Hindlimb muscle (tissue), 1 donor: ENCODE measurements around the gene SSH2. TPM values are rescaled to one million over a fixed set of nuclear protein-coding genes. Genes with fewer than 3 reads are reported as not detected.
A peak's percentile ranks its signal among the peaks of the same experiment; 100 is the strongest.
"Not testable (repeated sequence)": the region's sequence is repeated elsewhere in the genome, so short reads cannot be mapped to it uniquely, and the experiment has no call there.

Source experiments
- DNase-seq: peaks from one replicate; pipeline ENCODE4 v3.0.0-alpha.2; 2013
- polyA plus RNA-seq: library from polyadenylated mRNA; unstranded; fragments of 120-200 nt; gene quantifications from one replicate; pipeline ENCODE4 v1.2.1, GENCODE V29; 2013; ENCODE audit not compliant: insufficient read length

Gene SSH2
- polyA plus RNA-seq, 1 donor: 23.5 TPM

DNA sequence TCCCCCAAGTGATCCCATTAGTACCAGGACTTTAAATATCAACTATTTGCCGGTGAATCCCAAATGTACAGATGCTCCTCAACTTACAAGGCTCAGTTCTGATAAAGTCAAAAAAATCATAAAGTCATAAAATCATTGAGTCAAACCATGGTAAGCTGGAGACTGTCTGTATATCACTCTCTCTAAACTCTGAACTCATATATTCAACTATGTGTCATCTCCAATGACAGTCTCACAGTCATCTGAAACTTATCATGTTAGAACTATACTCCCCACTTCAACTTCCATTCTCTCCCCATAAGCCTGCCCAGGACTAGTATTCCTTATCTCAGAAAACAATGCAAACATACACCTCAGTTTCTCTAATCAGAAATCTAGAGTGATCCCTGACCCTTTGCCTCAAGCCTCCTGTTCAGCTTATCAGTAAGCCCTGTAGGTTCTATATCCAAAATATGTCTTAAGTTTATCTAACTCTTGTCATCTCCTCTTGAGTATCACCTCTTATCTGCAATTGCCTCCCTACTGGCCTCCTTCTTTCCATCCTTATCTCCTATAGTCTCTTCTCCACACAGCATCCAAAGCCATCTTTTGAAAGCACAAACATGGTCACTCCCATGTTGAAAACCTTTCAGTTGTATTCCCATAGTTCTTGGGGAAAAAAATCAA, 55.0 kb downstream of the SSH2 start:
- DNase-seq: no peak

DNA sequence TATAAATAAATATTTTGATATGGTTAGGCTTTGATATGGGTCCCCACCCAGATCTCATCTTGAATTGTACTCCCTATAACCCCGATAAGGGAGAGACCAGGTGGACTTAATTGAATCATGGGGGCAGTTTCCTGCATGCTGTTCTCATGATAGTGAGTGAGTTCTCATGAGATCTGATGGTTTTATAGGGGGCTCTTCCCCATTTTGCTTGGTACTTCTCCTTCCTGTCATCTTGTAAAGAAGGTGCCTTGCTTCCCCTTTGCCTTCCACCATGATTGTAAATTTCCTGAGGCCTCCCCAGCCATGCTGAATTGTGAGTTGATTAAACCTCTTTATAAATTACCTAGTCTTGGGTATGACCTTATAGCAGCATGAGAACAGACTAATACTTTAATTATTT, 55.7 kb downstream of the SSH2 start:
- DNase-seq: not testable (repeated sequence)

DNA sequence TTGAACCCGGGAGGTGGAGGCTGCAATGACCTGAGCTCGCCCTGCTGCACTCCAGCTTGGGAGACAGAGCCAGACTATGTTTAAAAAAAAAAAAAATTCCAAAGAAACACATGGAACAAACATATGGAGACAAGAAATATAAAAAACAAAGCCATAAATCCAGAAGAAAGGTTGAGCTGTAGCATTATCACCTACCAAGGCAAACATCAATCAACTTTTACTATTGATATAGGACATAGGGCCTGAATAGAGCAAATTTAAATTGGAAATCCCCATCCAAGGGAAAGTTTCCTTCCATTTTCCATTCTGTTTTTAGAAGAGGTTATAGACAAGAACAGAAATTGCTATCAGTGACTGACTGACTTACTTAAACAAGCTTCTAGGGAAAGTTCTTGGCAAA, 56.6 kb downstream of the SSH2 start:
- DNase-seq: no peak

DNA sequence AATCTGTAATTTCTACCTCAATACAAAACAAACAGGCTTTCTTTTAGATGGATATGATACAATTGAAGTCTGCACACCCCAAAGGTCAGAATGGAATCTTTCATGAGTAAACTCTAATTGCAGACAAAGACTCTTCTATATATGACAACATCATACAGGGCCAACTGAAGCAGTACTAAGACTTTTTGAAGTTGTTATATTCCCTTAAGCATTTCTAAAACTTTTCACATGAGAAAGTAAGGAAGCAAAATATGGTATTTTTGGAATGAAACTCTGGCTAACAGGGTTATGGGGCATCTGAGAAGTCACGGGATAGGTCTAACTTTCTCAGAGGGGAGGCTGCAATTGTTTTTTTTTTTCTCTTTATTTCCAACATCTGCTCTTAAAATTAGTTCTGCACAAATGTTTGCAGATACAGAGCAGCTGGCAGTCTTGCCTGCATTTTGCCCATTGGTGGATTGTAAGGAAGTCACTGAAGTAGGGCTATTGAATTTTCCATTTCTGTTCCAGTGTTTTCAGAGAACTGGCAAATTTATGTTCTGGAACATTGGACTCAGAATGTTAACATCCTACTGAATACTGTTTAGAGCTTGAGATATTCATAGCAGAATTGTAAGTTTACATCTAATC, 59.1 kb downstream of the SSH2 start:
- peak; percentile 62 for DNase-seq

DNA sequence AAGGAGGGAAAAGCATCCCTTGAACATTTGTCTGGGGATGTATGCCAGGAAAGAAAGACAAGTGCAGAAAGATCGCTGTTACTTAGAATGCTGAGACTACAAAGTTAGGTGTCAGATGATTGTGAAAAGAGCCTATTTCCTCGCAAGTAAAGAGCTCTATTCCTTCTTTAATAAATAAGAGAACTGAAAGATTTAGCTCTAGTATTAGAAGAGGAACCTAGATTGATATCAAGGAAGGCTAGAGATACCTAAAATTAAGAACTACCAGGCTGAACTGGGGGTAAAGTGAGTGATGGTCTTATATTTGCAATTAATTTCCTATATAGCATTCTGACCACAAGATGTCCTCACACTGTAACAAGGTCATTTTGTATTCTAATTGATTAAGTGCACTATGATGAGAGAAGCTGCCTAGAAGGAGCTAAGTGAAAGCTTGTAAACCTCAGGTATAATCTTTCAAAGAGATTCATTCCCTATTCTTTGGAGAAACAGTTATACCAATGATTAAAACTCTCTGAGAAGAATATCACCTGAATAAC, 62.3 kb downstream of the SSH2 start:
- no peak for DNase-seq

DNA sequence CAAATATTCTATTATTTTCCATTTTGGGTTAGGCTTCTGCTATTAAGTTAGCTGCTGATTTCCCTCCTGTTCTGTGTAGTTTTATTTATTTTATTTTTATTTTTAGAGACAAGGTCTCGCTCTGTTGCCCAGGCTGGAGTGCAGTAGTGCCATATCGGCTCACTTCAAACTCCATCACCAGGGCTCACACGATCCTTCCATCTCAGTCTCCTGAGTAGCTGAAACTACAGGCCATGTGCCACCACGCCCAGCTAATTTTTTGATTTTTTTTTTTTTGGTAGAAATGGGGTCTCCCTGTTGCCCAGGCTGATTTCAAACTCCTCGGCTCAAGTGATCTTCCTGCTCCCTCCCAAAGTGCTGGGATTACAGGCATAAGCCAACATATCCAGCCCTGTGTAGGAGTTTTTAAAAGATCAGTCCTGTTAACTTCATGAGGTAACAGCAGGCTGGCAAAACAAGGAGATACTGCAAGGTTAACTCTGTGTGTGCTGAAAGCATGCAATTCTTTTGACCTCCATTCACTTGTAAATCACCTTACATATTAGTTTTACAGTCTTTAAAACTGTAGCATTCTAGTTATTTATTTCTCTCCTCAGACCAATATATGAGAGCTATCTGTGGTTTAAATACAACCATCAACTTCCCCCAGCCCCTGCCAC, 63.2 kb downstream of the SSH2 start:
- DNase-seq: no peak

DNA sequence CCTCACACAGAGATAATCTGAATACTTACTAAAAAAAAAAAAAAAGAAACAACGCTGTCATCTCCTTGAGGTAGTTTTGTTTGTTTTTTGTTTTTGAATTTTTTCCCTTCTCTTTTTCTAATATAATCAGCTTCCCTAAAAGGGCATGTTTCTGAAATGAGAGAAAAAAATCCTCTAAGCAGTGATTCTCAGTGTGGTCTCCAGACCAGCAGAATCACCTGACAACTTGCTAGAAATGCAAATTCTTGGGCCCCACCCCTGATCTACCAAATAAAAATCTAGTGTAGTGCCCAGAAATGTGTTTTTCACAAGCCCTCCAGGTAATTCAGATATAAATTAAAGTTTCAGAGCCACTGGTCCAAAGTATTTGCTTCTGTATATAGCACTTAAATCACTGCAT, 65.4 kb downstream of the SSH2 start:
- no peak for DNase-seq

DNA sequence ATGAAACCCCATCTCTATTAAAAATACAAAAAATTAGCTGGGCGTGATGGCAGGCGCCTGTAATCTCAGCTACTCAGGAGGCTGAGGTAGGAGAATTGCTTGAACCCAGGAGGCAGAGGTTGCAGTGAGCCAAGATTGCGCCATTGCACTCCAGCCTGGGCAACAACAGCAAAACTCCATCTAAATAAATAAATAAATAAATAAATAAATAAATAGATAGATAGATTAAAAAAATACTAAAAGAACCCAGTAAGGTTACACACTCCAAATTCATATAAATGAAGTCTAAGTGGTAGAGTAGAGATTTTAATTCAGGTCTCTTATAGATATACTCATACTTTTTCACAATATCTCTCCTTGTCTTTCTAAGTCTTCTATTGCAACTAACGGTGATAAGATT, 65.9 kb downstream of the SSH2 start:
- not testable (repeated sequence) for DNase-seq

DNA sequence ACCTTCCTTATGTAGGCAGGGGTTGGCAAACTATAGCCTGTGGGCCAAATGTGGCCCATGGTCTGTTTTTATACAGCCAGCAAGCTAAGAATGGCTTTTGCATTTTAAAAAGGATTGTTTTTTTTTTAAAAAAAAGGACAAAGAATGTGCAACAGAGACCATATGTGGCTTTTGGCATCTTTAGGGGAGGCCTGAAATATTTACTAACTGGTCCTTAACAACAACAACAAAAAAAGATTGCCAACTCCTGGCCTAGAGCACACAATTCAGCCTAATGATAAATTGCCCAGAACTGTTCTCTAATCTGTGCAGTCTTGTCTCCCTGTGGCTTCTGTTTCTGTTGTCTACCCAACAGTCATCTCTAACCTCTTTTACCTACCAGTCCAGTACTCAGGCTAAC, 67.1 kb downstream of the SSH2 start:
- no peak for DNase-seq

DNA sequence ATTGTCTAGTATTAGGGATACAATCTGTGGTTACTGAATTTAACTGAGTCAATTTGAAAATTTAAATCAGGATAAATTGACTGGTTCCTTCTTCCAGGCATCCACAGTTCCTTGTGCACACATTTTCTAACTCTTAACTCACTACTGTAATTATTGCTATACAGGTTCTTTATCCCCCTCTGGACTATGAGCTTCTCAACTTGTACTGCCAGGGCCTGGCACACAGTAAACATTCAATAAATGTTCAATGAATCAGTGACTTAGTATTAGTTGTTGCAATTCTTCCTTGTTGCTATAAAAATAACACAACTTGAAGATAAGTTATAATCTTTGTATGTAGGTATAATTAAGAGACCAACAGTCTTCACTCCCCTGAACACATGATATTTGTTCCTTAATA, 67.9 kb downstream of the SSH2 start:
- no peak for DNase-seq

DNA sequence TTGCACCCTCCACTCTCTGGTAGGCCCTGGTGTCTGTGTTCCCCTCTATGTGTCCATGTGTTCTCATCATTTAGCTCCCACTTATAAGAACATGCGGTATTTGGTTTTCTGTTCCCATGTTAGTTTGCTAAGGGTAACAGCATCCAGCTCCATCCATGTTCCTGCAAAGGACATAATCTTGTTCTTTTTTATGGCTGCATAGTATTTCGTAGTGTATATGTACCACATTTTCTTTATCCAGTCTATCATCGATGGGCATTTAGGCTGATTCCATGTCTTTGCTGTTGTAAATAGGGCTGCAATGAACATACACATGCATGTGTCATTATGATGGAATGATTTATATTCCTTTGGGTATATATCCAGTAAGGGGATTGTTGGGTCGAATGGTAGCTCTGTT, 70.6 kb downstream of the SSH2 start:
- DNase-seq: not testable (repeated sequence)

DNA sequence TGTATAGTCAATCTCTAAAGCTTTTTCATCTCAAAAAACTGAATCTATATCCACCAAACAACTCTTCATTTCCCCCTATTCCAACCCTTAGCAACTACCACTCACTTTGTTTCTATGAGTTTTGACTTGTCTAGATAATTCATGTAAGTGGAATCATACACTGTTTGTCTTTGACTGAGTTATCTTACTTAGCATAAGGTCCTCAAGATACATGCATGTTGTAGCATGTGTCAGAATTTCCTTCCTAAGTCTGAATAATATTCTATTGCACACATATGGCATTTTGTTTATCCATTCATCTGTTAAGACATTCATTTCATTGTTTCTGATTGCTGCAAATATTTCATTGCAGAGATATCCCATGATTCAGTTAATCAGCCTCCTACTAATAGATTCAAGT, 72.2 kb downstream of the SSH2 start:
- DNase-seq: no peak

DNA sequence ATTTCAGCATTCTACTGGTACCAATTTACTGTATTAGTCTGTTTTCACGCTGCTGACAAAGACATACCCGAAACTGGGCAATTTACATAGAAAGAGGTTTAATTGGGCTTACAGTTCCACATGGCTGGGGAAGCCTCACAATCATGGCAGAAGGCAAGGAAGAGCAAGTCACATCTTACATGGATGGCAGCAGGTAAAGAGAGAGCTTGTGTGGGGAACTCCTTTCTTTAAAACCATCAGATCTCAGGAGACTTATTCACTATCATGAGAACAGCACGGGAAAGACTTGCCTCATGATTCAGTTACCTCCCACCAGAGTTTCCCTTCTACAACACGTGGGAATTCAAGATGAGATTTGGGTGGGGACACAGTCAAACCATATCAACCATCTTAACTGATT, 72.9 kb downstream of the SSH2 start:
- not testable (repeated sequence) for DNase-seq

DNA sequence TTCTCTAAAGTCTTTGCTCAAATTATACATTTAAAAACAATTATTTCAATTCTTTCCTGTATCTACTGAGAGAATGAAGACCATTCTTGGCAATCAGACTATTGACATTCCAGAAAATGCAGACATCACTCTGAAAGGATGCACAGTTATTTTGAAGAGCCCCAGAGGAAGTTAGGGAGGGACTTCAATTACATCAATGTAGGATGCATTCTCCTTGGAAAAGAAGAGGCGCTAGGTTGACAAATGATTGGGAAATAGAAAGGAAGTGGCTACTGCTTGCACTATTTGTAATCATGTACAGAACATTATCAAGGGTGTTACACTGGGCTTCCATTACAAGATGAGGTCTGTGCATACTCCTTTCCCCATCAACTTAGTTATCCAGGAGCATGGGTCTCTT, 74.3 kb downstream of the SSH2 start:
- no peak for DNase-seq

DNA sequence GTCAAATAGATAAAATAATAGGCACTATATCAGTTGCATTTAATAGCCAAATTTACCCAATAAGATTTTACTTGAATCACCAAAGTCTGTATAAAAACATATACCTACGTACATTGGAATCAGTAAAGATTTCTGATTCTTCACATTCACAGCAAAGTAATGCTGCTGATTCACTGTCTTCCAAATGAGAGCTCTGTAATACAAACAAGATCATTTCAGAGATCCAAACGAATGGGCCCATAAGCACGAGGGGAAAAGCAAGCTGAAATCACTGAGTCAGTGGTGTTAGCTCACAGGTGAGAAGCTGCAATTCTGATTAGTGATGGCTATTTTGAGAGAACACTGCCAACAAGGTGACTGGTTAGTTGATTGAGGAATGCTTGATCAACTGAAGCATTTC, 81.3 kb downstream of the SSH2 start:
- no peak for DNase-seq

DNA sequence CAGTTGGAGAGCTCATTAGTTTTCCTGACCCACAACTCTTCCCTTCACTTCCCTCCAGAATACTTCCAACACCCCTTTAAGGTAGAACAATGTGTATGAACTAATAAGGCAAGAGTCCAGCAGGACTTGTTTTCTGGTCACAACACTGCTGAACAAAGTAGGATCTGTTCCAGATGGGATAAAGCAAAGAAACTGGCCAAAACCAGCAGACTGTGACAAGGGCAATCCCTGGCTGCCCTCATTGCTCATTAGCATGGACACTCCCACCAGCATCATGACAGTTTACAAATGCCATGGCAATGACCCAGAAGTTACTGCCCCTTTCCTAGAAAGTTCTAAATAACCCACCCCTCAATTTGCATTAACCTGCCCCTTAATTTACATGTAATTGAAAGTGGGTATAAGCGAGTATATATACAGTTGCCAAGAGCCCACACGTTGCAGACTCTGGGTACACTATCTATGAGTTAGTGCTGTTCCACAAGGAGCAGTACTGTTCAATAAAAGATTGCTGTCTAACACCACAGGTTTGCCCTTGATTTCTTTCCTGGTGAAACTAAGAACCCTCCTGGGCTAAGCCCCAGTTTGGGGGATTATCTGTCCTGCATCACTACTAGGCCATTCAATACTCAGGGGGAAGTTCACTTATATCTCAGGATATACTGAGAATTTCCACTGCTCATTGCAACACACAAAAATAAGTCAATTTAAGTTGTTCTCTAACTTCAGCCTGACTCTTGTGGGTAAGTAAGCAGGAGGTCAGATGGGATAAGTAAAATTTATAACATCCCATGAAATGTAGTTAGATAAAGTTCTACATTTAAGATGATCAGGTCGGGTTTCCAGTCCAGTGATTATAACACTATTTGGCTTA, 82.3 kb downstream of the SSH2 start:
- DNase-seq: no peak

DNA sequence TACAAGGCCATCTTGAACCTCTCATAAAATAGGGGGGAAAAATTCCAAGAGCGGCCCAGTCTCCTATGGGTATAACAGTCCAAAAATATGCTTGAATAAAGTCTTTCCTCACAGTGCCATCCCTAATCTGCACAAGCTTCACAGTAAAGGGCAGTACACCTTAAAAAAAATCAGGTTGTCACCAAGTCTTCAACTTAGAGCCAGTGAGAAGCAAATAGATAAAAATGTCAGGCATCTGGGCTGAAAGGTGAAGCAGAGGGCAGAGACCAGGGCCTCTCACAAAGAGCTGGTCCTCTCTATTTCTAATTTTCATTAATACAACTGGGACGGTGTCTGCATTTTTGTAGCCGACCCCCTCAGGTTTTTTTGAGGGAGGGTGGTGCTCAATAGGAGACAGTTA, 82.9 kb downstream of the SSH2 start:
- no peak for DNase-seq

DNA sequence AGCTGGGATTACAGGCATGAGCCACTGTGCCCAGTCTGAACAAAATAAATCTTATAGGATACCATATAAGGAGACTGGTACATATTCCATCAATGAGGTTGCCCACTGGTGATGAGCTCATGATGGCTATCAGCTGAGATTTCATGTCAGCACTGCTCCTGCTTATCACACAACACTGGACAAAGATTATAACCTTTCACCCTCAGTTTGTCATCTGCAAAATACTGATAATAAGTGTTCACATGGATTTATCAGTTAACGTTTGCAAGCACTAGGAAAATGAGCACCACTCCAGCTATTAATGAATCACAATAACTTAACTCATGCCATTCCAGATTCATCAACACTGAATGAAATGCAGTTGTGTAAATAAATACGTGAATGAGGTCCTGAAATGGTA, 83.7 kb downstream of the SSH2 start:
- DNase-seq: no peak

DNA sequence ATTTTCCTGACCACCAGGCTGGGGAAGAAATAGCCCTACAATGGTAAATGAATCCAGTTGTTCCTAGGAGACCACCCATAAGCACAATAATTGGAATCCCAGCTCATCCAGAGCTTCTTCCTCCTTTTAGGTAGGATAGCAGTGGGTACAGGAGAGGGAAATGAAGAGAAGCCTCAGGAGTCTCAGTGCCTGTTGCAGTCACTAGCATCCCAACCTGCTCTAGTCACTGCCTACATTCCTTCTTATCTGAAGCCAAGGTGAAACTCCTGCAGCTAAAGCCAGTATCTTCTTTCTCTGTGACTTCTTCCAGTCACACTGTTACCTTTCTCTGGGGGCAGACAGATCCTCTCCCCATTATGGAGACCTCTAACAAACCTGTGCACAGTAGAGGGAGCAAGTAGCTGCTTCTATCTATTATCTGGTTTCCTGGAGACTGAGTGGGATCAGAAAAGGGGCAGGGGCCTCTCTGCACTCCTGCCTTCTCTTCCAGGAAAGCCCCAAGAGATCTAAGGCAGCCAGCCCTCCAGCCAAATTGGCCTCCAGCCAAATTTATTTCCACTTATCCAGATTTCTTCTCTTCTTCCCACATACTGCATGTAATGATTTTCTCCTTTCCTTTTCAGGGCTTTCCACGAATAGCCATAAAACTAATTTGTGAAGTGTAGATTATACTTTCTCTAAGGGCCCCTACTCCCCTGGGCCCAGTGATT, 85.5 kb downstream of the SSH2 start:
- peak; percentile 79 for DNase-seq

DNA sequence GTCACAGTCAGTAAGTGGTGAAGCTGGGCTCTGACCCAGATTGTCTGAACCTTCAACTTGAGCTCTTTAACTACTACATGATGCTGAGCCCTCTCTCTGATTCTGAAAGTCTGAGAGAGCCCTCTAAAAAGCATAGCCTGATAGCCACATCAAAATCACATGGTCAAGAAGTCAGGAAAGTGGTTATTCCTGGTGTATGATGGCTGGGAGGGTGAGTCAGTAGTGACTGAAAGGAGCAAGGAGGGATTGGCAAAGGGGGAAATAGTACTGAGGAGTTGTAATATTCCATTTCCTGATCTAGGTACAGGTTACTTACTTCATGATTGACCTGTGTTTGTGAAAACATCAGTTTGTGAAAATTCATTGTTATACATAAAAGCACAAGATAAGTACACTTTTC, 89.1 kb downstream of the SSH2 start:
- DNase-seq: no peak

DNA sequence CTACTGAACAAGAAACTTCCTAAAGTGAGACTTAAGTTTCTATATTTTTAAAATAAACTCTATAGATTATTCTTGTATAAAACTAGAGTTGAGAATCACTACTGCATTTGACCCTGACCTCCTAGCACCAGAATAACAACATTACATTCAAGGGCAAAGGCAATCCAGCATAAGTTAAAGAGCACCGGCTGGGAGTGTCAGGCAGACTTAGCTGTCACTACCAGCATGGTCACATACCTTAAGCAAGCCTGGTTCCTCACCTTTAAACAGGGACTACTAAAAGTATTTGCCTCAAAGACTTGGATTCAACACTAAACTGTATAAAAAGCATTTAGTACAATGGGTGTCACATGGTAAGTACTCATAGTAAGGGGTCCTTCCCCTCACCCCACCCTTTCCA, 90.4 kb downstream of the SSH2 start:
- no peak for DNase-seq

DNA sequence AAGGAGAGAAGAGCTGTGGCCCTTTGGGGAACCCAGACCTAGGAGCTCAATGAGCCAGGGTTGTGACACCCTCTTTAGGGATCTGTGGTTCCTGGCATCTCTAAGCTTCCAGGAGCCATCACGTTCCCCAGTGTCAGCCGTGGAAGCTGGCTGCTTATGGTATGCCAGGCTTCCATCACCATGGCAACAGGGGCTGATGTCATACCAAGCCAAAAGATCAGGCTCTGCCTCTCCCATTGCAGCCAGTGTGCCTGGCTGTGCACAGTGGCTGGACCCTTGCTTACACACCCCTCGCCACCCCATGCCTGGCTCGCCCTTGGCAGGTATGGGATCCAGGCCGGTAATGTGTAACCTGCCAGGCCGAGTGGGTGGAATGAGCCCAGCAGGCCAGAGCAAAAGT, 91.1 kb downstream of the SSH2 start:
- DNase-seq: no peak
